ENCODE data around the gene NPAS2.

Gene NPAS2

GRCh38 chr2:100907832-100908231 lies 87.9 kb downstream of the NPAS2 start:
- no peak for DNase-seq (ENCODE audit: low read depth in 3 of 3)

DNA sequence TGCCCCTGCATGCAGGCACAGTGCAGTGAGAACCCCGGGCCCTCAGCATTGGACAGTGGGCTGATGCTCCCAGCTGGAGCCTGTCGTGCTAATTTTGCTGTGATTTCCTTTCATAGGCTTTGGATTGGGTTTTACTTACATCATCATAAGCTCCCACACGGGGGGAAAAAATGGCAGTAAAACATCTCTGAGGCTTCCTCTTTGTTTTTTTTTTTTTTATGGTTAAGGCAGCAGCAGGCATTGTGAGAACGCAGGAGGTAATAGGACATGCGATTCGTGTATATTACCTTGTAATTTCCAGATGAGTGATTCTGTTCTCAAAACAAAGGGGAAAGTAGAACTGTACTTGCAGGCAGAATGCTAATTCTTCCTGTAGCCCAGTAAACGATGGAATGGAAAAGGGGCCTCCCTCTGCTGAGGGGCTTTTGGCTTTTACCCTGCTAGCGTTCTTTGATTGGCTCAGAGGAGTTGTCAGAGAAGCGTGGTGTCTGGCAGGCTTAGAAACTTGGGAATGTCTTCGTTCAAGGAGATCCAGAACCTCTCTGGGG lies 89.7 kb downstream of the NPAS2 start:
- no peak for DNase-seq (ENCODE audit: low read depth in 3 of 3)

DNA sequence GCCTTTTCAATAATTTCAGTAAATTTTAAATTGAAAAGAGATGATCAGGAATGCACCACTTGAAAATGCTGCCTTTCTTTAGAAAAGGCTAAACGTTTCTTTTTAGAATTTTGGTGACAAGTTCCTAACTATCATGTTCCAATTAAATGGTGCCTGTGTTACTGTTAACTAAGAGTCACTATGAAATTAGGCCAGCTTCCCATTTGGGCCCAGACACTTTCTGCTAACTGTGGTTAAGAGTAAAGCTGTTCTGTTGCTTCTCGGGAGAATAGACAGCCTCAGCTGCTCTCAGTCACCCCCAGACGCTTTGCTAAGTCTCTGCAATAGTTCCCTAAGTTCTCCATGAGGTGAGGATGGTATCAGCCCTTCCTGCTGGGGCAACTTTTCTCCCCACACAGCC lies 90.2 kb downstream of the NPAS2 start:
- DNase-seq (ENCODE audit: low read depth in 3 of 3): no peak

DNA sequence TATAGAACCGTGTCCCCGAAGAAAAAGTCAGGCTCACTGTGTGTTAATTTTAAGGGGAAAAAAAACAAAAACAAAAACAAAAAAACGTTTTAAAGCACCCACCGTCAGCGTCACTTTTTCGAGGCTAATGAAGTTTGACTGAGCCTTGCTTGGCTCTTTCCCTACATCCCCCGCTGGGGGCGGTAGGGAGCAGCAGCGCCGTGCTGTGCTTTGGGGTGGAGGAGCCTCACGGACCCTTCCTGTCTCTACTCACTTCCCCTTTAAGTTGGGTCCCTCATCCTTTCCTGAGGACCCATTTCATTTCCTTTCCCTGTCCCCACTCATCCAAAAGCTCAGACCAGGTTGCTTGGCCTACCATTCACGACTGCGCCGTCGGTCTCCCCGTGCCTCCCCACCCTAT lies 99.4 kb downstream of the NPAS2 start:
- peak in 1 of 3 experiments; percentile 12 for DNase-seq (ENCODE audit: low read depth in 3 of 3)

DNA sequence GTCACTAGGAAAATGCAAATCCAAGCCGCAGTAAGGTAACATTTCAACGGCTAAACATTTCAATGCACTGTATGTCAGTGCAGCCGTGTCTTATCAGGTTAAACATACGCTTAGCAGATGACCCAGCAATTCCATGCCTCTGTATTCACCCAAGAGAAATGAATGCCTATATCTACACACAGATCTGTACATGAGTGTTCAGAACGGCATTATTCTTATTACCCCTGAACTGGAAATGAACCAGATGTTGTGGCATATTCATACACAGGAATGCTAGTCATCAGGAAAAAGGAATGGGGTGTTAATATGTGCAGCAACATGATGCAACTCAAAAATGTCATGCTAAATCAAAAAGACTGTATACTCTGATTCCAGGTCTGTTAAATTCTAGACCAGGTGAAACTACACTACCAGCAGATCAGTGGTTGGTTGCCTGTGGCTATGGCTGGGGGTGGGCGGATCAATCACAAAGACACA lies 101.8 kb downstream of the NPAS2 start:
- no peak for DNase-seq (ENCODE audit: low read depth in 3 of 3)

GRCh38 chr2:100923461-100924060 lies 103.6 kb downstream of the NPAS2 start:
- no peak for DNase-seq (ENCODE audit: low read depth in 3 of 3)

GRCh38 chr2:100924122-100924519 lies 104.2 kb downstream of the NPAS2 start:
- no peak for DNase-seq (ENCODE audit: low read depth in 3 of 3)

DNA sequence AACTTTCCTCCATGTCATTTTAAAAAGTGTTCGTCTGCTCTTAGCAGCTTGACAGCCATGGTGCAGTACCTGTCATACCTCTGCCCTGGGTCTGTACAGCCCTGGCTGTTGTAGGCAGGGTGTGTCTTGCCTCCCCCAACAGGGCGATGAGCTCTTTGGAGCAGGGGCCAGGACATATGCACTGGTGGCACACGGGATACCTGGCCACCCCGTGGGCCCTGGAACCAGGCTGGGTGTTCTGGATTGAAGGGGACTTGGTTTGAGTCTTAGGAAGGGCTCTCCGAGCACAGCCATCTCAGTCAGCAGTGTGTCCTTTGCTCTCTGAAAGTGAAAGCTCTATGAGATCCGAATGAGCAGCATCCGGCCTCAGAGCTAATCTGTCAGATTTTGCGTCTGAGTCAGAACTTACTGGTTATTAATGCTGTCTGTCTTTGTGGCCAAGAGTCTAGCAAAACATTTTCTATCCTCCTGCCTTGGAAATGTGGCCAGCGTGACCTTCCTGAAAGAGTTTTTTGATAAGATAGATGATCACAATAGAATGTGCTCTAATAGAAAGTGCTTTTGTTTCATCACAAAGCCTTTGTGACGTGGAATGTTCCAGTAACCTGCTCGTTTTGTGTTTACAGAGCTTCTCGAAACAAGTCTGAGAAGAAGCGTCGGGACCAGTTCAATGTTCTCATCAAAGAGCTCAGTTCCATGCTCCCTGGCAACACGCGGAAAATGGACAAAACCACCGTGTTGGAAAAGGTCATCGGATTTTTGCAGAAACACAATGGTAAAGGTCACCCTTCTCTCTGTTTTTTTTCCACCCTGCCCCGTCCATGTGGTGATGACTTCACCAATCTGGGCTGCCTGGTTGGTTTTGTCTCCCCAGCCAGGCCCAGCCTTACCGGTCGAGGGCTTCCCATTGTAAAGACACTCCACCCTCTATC lies 104.8 kb downstream of the NPAS2 start:
- no peak for DNase-seq (ENCODE audit: low read depth in 3 of 3)

DNA sequence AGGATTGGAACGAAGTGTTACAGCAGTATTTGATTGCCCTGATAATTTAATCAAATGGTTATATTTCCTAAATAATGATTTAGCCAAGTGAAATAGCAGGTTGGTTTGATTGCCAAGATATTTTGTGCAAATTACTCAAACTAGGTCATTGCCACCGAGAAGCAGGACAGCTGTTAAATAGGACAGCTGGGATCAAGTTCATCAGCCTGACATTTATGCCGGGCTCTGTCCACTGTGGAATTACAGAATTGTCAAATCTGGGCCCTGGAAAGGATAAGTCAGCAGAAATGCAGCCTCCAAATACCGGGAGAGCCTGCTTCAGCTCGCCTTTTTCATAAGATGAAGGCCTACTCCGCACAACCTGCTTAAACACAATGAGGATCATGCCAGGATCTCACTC lies 108.3 kb downstream of the NPAS2 start:
- DNase-seq (ENCODE audit: low read depth in 3 of 3): no peak

- DNase-seq (ENCODE audit: low read depth in 3 of 3): no peak
Observed at GRCh38 chr2:100929147-100929546, 109.2 kb downstream of the NPAS2 start.

GRCh38 chr2:100934504-100935371 lies 114.8 kb downstream of the NPAS2 start:
- DNase-seq (ENCODE audit: low read depth in 3 of 3): no peak

GRCh38 chr2:100935372-100935752 lies 115.4 kb downstream of the NPAS2 start:
- DNase-seq (ENCODE audit: low read depth in 3 of 3): no peak

DNA sequence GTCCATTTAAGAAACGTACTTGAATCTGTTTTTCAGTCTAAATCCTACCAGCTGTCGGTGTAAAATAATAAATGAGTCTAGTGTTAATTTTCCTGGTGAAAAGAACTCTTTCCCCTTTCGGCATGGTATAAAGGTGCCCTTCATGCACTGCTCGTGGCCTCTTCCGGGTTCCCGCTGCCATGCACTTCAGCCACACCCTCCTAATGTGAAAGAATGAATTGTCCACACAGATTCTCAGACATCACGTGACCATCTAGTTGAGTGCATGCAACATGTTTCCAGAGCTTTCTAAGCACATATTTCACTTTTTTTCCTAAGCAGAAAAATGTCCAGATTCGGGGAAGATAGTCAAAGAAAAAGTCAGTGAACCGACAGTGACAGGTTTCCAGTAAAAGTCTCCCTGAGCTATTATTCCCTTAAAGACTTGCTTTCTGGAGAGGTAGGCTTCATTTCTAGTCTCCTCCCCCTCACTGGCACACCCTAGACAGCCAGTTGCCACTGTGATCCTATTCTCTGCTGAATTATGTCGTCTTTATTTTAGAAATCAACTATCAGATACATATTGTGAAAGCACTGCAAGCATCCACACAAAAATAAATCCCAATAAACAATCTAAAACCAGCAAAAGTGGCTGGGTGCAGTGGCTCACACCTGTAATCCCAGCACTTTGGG lies 116.3 kb downstream of the NPAS2 start:
- DNase-seq (ENCODE audit: low read depth in 3 of 3): no peak

GRCh38 chr2:100936972-100937542 lies 117.1 kb downstream of the NPAS2 start:
- no peak for DNase-seq (ENCODE audit: low read depth in 3 of 3)

GRCh38 chr2:100938031-100939026 lies 118.4 kb downstream of the NPAS2 start:
- DNase-seq (ENCODE audit: low read depth in 3 of 3): no peak

- DNase-seq (ENCODE audit: low read depth in 3 of 3): no peak
Observed at GRCh38 chr2:100939445-100939844, 119.5 kb downstream of the NPAS2 start.

DNA sequence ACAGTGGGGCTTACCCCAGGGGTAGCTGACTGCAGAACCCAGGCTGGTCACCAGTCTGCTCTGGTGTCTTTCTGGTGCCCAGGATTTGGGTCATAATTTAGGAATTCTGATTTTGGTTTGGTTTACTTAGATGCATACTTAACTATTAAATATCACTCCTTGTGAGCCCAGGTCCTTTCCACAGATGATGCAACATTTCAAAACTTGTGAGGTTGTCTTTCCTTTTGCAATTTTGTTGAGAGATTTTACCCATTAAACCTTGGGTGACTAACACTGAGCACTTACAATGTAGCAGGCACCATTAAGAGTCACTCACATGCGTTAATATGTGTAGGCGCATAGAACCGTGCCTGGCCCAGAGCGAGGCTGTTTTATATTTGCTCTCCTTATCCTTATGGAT lies 120.3 kb downstream of the NPAS2 start:
- DNase-seq (ENCODE audit: low read depth in 3 of 3): no peak

DNA sequence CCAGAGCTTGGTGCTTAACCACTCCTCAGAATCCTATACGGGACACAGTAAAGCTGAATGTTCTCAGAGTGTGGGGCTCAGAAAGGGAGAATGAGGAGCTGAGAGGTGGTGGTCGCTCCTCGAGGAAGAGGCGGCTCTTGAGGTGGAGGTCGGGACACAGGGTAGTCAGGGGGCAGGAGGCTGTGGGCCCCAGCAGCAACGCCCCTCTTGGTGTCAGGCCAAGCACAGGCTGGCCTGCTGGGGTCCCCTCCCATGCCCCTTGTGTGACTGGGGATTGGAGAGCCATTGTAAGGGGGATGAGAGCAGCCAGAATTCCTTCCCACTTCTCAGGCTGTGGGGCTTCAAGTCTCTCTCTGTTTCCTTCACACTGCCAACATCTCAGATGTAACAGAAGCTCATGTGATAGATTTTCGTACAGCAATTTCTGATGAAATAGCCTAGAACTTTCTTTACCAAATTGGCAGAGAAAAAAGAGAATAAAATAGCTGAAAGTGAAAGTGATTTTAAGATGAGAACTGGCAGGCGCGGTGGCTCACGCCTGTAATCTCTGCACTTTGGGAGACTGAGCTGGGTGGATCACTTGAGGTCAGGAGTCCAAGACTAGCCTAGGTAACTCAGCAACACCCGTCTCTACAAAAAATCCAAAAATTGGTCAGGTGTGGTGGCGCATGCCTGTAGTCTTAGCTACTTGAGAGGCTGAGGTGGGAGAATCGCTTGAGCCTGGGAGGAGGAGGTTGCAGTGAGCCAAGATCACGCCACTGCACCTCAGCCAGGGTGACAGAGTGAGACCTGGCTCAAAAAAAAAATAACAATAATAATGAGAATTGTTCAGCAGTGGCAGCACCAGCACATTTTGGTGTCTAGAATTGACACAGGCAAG lies 121.1 kb downstream of the NPAS2 start:
- peak in 1 of 3 experiments; percentile 15 for DNase-seq (ENCODE audit: low read depth in 3 of 3)
